ENCODE data around the gene AGAP3.

AGAP3 gene

DNA sequence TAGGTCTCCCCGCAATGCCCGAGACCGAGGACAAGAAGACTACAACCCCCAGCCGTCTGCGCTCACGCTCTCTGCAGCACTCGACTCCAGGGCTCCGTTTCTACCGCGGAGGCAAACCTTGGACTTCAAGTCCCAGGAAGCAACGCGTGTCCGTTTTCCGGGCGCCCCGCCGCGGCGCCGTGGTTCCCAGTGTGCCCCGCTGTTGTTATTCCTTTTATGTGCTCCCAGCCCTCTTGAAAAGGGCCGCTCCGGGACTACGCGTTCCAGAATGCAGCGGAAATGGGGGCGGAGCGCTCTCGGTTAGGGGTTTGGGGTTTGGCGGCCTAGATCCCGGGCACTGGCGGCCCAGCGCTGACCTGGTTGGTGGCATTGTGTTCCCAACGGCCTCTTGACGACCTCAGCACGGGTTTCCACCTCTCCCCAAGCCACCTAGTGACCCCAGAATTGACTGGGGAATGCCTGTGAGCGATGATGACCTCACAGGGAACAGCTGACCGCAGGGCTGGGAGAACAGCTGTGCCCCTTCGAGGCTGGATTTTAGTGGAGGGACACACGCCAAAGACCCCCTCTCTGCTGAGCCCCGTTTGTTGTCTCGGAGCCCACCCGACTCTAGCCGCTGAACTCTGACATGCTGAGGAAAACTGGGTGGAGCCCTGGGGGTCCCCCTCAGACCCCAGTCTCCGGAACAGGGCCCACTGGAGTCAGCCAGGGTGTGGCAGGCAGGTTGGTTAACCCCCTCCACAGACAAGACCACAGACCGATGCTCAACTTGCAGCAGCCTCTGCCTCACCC, 28.1 kb upstream of the AGAP3 start:
- peak; percentile 99 for DNase-seq (ENCODE audit: low read depth)

DNA sequence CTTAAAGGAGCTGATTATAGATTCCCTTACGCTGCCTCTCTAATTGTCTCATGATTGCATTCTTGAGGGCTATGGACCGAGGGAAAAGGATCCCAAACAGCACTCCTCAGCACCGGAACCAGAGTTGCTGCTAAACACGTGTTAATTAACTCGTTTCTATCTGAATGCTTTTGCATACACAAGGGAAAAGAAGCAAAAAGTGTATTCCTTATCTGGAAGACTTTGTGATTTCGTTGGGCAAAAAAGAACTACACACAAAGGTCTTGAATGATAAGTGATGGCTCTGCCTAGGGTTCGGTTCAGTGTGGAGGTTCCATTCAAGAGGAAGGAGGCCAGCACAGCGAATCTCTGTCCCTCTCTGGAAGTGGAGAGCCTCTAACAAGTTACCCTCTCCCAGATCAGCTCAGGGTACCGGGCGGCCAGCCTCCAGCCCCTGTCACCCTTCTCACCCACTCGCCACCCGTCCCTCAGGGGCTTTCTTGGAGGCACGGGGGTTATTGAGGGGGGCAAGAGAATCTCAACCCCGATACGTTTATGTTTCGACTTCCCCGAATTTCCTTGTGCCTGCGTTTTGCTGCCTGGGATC, 27.4 kb upstream of the AGAP3 start:
- DNase-seq (ENCODE audit: low read depth), result peak; percentile 47

DNA sequence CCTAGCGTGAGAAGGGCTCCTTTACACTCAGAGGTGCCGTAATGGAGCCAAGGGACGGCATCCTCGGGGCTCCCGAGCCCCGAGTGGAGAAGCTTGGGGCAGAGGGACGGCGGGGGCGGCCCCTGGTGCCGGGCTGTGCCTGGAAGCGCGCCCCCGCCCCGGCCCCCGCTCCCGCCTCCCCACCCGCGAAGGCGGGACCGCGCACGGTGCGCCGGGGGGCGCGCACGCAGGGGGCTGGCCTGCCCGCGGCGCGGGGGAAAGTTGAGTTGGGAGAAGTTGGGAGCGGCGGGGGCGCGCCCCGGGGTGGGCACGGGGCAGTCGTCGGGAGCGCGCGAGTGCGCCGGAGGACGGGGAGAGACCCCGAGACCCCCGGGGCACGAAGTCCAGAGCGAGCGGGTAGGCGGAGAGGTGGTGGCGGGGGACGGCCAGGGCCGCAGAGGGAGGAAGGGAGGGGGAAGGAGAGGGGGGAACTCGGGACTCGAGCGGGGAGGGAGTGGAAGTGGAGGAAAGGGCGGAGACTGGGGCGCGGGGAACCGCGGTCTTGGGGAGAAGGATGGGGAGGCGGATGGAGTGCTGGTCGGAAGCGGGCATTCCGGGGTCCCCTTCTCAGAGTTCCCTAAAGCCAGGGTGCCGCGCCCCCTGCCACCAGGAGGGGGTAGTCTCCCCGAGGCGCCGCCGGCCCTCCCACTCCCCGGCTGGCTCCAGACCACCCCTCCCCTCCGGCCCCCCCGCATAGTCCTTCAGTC, 26.7 kb upstream of the AGAP3 start, which contains the start of gene SLC4A2:
Gene SLC4A2, plus strand, starts transcription at position 223 of the 746 bp plus-strand sequence. CDS start 2,399 bp downstream, outside the sequence.
- peak; percentile 74 for DNase-seq (ENCODE audit: low read depth)

DNA sequence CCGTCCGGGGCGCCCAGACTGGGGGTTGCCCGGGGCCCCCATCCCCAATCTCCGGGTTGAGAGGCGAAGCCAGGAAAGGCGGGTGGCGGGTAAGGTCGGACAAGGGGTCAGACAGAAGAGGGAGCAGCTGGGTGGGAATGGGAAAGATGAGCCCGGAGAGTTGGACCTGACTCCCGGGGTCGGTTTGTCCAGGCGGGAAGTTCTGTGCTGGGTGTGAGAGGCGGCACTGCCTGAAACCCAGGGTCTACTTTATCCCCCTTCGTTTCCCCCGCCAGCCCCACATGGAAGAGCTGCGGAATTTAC, 26.2 kb upstream of the AGAP3 start:
- DNase-seq (ENCODE audit: low read depth), result peak; percentile 49

DNA sequence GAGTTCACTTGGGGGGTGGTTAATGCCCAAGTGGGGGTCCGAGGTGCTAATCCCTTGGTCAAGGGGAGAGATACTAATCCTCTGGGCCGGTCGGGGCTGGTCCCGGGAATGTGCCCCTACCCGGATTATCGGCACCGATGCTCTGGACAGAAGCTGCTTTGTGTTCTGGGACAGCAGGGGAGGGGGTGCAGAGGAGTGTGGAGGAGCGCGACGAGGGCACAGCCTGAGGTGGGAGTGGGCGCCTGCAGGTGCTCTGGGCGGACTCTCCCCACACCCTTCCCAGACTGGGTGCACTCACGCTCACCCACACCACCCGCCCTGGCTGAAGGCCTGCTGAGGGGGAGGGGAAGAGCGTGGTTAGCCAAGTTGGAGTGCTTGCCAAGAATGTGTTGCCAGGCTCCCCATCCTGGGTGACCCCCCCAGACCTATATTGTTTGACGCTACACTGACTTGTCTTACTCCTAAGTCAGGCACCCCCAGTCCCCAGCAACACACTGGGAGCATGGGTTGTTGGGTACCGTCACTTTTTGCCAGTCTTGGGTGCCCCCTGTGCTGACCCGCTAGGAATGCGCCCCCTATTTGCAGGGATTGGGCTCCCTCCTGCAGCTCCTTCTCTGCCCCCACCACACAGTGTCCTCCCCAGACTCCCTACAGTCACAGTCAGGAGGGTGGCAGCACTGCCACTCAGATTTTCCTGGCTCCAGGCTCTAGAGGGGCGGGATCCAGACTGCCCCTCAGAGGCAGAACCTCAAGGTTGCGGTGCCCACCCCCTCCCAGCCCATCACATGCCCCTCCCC, 25.7 kb upstream of the AGAP3 start:
- DNase-seq (ENCODE audit: low read depth), result peak; percentile 48

DNA sequence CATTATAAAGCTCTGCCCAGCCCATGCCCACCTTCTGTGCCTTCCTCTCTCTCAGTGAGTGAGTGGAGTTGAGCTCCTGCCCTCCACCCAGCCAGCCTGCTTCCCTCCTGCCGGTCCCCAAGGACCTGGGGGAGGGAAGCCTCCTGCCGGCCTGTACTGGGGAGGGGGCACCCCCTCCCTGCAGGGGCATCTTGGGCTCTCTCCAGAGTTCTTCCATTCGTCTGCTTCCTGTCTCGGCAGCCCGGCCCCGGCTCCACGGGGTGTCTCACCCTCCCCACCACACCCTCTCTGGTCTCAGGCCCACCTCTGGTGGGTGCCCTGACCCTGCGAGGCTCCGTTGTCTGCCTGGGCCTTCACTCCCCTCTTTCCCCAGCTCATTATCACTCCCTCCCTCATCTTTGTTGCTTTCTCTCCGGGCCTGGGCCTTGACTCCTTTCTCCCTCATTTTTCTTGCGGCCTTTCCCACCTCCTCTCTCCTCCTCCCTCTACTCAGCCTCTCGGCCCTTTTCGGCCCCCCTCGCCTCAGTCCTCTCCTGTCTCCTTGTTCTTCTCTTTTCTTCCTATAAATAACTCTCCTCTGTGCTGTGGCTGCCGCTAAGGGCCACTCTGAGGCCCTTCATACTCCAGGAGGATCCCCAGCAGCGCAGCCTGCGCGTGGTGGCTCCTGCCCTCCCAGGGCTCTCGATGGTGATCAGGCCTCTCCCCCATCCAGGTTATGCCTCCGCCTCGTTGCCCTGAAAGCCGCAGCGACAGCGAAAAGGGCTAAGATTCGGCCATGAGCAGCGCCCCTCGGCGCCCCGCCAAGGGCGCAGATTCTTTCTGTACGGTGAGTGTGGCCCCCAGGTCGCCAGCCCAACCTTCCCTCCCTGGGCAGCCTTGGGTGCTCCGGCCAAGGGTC, 24.8 kb upstream of the AGAP3 start:
- no peak for DNase-seq (ENCODE audit: low read depth)

DNA sequence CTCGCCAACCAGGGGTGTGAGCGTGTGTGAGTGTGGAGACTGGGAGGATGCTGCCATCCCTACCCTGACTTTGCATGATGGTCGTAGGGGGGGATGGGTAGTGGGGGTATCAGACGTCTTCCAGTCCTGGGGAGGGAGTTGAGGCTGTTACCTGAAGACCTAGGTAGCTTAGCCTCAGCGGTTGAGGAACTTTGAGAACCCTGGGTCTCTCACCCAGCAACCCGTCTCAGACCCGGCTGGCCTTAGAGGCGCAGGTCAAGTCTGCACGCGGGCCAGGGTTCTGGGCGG, 24.2 kb upstream of the AGAP3 start:
- DNase-seq (ENCODE audit: low read depth), result no peak

DNA sequence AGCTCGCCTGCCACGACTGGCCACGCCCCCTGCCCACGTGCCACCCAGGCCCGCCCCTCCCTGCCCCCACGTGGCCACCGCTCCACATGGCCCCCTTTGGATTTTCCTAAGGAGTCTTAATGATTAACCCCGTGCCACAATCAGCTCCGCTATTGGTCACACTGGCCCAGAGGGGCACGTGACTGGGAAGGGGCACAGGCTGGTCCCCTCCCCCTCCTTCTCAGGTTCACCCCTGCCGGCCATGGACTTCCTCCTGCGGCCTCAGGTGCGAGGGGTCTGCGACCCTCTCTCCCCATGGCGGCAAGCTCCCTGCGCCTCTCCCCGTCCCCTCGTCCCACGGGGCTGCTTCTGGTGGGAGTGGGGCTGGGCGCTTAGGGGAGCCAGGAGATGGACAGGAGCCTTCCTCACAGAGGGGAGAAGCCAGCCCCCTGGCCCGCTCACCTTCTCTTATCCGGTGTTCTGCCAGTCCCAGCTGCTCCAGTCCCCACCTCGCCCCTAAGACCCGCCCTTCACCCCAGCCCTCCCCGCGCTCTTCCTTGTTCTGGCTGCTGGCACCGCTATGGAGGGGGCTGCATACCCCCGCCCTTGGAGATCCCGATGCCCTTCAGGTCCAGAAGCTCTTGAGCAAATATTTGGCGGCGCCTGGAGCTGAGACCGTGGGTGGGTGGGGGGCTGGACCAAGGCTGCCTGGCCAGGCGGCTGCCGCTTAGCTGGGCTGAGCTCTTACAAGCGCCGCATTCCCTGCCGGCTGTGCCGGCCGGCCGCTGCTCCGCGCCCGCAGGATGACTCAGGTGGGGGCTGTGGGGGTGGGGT, 23.7 kb upstream of the AGAP3 start:
- peak; percentile 71 for DNase-seq (ENCODE audit: low read depth)

DNA sequence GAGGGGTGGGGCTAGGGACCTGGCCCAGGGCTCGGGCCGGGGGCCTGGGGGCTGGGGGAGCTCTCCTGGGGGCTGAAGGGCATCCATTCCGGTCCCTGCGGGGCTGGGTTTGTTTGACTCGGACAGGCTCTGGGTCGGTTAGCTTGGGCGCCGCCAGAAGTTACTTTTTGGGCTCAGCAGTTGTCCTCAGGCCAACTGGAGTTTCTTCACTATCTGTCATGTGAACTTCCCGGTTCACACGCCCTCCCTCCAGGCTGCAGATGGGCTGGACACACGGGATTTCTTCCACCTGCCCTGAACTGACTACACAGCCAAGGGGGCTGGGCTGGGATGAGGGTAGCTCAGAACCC, 23.1 kb upstream of the AGAP3 start:
- DNase-seq (ENCODE audit: low read depth), result peak; percentile 55

DNA sequence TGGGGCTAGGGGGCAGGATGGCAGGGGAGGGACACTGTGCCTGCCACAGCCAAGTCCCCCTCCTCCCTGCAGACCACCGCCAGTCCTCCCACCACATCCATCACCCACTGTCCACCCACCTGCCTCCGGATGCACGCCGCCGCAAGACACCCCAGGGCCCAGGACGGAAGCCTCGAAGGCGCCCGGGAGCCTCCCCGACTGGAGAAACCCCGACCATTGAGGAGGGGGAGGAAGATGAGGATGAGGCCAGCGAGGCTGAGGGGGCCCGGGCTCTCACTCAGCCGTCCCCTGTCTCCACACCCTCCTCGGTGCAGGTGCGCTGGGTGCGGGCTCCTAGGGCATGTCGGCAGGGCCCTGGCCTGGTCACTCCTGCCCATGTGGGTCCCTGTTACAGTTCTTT, 21.8 kb upstream of the AGAP3 start:
- no peak for DNase-seq (ENCODE audit: low read depth)

DNA sequence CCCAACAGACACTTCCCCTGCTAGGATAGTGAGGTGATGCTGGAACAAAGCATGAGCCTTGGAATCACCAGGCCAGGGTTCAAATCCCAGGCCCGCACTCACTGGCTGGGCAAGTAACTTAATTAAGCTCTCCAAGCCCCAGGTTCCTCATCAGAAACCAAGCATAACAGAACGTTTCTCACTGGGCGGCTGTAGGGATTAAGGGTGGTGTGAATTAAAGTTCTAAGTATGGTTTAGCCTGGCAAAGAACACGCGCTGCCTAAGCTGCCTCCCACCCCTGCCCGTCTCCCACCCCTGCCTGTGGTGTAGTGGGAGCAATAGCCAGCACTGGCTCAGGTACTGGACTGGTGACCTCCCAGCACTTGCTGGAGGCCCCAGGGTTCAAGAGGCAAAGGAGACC, 21.3 kb upstream of the AGAP3 start:
- no peak for DNase-seq (ENCODE audit: low read depth)

DNA sequence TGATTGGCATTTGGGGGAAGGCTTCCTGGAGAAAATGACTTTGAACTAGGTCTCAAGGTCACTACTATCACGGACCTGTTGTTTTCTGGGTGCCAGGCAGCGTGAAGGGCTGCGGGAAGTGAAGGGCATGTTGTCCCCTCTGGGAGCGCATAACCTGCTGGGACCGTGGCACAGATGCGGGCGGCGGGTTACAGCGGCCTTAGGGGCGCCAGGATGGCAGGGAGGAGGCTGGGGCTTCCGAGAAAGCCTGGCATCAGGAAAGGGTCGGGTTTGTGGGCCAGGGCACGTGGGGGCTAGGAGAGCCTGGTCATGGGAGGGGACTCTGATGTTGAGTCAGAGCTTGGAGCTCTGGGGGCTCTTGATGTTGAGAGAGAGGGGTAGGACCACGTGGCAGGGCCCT, 20.8 kb upstream of the AGAP3 start:
- no peak for DNase-seq (ENCODE audit: low read depth)

DNA sequence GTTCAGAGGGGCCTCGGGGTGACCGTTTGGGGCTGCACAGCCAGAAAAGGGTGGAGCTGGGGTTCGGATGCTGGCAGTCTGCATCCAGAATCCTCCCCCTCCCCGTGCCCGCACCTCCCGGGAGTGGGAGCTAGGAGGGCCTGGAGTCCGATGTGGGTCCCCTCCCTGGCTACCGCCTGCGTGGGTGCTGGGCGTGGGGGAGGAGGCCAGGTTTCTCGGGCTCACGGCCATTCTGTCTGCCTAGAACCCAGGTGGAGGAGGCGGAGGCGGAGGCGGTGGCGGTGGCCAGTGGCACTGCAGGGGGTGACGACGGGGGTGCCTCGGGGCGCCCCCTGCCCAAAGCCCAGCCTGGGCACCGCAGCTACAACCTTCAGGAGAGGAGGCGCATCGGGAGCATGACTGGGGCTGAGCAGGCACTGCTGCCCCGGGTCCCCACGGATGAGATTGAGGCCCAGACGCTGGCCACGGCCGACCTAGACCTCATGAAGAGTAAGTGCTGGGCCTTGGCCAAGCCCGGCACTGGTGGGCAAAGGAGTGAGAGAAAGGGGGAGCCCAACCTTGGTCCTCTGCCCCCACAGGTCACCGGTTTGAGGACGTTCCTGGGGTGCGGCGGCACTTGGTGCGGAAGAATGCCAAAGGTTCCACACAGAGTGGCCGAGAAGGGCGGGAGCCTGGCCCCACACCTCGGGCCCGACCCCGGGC, 19.9 kb upstream of the AGAP3 start:
- DNase-seq (ENCODE audit: low read depth), result no peak

DNA sequence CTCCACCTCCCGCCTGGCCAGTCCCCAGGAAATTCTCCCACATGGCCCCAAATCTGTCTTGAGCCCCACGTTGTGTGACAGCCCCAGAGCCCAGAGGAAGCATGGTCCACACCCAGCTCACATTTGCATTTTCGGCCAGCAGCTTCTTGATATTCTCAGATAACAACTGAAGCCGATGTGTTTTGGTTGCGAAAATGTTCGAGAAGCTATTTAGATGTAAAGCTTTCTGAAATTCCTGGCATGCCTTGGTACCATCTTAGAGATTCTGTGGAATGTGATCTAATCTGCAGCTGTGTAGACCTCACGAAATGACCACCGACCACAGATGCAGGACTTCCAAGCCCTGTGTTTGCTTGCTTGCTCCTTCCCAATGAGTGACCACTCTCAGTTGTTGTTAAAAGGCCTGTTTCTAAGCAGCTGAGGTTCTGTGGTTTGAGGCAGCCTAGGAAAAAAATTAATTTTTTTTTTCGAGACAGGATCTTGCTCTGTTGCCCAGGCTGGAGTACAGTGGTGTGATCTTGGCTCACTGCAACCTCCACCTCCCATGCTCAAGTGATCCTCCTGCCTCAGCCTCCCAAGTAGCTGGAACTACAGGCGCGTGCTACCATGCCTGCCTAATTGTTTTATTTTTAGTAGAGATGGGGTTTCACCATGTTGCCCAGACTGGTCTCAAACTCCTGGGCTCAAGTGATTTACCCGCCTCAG, 18.1 kb upstream of the AGAP3 start:
- DNase-seq (ENCODE audit: low read depth), result no peak

DNA sequence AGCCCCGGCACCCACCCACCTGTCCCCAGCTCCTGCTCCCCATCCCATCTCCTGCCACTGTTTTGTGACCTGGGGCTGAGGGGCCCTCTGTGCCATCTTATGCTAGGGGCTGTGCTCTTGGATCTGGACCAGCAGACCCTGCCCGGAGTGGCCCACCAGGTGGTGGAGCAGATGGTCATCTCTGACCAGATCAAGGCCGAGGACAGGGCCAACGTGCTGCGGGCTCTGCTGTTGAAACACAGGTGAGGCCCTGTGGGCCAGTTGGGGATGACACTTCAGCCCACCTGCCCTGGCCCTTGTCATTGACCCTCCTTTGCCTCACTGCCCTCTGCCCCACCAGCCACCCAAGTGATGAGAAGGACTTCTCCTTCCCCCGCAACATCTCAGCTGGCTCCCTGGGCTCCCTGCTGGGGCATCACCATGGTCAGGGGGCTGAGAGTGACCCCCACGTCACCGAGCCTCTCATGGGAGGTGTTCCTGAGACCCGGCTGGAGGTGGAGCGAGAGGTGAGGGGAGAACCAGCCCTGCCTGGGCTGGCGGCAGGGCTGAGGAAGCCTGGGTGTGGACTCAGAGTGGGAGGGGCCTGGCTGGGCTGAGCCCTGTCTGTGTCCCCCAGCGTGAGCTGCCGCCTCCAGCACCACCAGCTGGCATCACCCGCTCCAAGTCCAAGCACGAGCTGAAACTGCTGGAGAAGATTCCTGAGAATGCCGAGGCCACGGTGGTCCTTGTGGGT, 16.3 kb upstream of the AGAP3 start:
- DNase-seq (ENCODE audit: low read depth), result no peak

DNA sequence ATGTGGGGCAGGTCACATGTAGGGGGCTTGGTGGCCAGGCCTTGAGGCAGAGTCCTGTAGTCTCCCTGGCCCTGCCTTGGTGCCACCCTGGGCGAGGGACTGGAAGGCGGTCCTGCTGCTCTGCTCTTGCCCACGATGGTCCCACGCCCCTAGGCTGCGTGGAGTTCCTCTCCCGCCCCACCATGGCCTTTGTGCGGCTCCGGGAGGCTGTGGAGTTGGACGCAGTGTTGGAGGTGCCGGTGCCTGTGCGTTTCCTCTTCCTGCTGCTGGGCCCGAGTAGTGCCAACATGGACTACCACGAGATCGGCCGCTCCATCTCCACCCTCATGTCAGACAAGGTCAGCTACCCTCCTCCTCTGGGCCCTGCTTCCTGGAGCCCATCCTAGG, 15.7 kb upstream of the AGAP3 start:
- DNase-seq (ENCODE audit: low read depth), result no peak

DNA sequence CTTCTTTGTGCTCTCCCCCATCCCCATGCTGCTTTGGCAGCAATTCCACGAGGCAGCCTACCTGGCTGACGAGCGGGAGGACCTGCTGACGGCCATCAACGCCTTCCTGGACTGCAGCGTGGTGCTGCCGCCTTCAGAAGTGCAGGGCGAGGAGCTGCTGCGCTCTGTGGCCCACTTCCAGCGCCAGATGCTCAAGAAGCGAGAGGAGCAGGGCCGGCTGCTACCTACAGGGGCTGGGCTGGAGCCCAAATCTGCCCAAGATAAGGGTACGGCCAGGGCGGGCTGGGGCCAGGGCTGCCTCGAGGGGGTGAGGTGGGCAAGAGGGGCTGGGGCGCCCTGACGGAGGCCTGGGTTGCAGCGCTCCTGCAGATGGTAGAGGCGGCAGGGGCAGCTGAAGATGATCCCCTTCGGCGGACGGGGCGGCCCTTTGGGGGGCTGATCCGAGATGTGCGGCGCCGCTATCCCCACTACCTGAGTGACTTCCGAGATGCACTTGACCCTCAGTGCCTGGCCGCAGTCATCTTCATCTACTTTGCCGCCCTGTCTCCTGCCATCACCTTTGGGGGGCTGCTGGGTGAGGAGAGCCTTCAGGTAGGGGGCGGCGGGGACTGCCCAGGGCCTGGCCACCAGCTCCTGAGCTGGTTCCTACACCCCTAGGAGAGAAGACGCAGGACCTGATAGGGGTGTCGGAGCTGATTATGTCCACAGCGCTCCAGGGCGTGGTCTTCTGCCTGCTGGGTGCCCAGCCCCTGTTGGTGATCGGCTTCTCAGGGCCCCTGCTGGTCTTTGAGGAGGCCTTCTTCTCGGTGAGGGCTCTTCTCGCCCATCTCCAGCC, 15.0 kb upstream of the AGAP3 start:
- no peak for DNase-seq (ENCODE audit: low read depth)

DNA sequence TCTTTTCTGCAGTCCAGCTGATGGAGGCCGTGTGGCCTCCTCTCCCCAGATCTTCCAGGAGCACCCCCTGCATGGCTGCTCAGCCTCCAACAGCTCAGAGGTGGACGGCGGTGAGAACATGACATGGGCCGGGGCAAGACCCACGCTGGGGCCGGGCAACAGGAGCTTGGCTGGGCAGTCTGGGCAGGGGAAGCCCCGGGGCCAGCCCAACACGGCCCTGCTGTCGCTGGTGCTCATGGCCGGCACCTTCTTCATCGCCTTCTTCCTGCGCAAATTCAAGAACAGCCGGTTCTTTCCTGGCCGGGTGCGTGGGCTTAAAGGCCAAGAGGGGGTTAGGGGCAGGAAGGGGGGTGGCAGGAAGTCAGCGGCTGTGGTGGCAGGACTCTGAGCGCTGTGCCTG, 12.3 kb upstream of the AGAP3 start:
- DNase-seq (ENCODE audit: low read depth), result no peak
